Kidney (tissue), 14 donors: ENCODE results near the gene TBPL1. TPM values are rescaled to one million over a fixed set of nuclear protein-coding genes. Genes with fewer than 3 reads are reported as not detected.

Source experiments
- DNase-seq, 5 donors: peaks; one replicate each; pipeline ENCODE4 v3.0.0-alpha.2; 2013 to 2020
- FAIRE-seq: peaks from 2 replicates; lab custom pipeline; 2012; peaks lifted over from hg19 to GRCh38; lab: Jason Lieb, UNC
- H3K27ac ChIP-seq, 2 donors: one replicate each; pipeline ENCODE4 v1.7.0; 2013; ENCODE audit warnings: low read depth in 2 of 2, low read length in 2 of 2, inconsistent platforms in 1 of 2
- H3K27me3 ChIP-seq: one replicate; pipeline ENCODE4 v1.7.1; 2013; ENCODE audit warnings: low read length, inconsistent platforms; ENCODE audit not compliant: control insufficient read depth, insufficient read depth
- H3K36me3 ChIP-seq, 3 donors: one replicate each; pipeline versions ENCODE4 v1.7.0 to v1.7.1; 2013; ENCODE audit warnings: low read length in 3 of 3, control low read depth in 1 of 3, inconsistent platforms in 1 of 3; ENCODE audit not compliant: insufficient read depth in 3 of 3, control insufficient read depth in 2 of 3
- H3K4me1 ChIP-seq, 3 donors: one replicate each; pipeline versions ENCODE4 v1.7.0 to v1.7.1; 2013; ENCODE audit warnings: low read length in 3 of 3, inconsistent platforms in 1 of 3, low read depth in 1 of 3; ENCODE audit not compliant: control insufficient read depth in 2 of 3, insufficient read depth in 2 of 3
- H3K4me3 ChIP-seq, 3 donors: one replicate each; pipeline versions ENCODE4 v1.7.0 to v1.8.1; 2013; ENCODE audit warnings: low read length in 3 of 3, control low read depth in 1 of 3, inconsistent platforms in 1 of 3
- H3K9ac ChIP-seq, 3 donors: one replicate each; pipeline versions ENCODE4 v1.7.0 to v1.7.1; 2013; ENCODE audit warnings: low read length in 3 of 3, control low read depth in 1 of 3, inconsistent platforms in 1 of 3
- H3K9me3 ChIP-seq, 3 donors: one replicate each; pipeline versions ENCODE4 v1.7.0 to v1.7.1; 2013; ENCODE audit warnings: low read length in 3 of 3, control low read depth in 1 of 3, inconsistent platforms in 1 of 3; ENCODE audit not compliant: control insufficient read depth in 2 of 3, insufficient read depth in 1 of 3
- CTCF ChIP-seq: IDR thresholded peaks from 3 replicates; pipeline ENCODE4 v1.5.1; 2012; ENCODE audit warnings: mild to moderate bottlenecking, moderate library complexity, borderline replicate concordance; ENCODE audit not compliant: insufficient read depth; ENCODE audit errors: extremely low read depth
- intact Hi-C: fragments of 100-400 bp; cut with DNase I; formaldehyde crosslinking; loops from one replicate; pipeline ENCODE4 v1.11.1; 2022
- polyA plus RNA-seq: library from polyadenylated mRNA; stranded (reverse); fragments of 350-450 nt; fragmentation: Illumina TruSeq; extraction: RNeasy Lipid Tissue Mini Kit (QIAGEN cat#74804); gene quantifications from one replicate; pipeline ENCODE4 v1.2.3, GENCODE V29; 2014; ENCODE audit warnings: low read depth, low replicate concordance; ENCODE audit not compliant: insufficient read depth
- total RNA-seq: library from RNA; stranded (reverse); fragmentation: NEBNext Ultra II Directional; extraction: Animal tissue kit (Norgen Biotek cat#: 25700); gene quantifications from one replicate; pipeline ENCODE4 v1.2.1, GENCODE V29; 2021
- donor health status: control.
- donor health status: control.
- donor health status: control.
- donor health status: control.
- donor health status: control.
- donor health status: DM: yes; HTN: yes; CAD: no.
- donor health status: Normal renal cell carcinoma (clear cell type).

Gene TBPL1
- total and polyA plus RNA-seq, 2 donors from 2014 or later = 17.3 to 20.7 TPM

GRCh38 chr6:134020071-134020470 lies 67.0 kb downstream of the TBPL1 start:
- no peak for TF ChIP-seq CTCF
- DNase-seq = no peak
- no peak for FAIRE-seq
- Histone ChIP-seq H3K4me3 (no peak overlapping the region), H3K27ac (no peak overlapping the region), H3K4me1 (no peaks in the 10 kb centered on the region), H3K9ac (no peak overlapping the region), H3K36me3 (no peaks in the 10 kb centered on the region), H3K9me3 (no peaks in the 10 kb centered on the region), H3K27me3 (no peaks in the 10 kb centered on the region)
- intact Hi-C loops = no loop called here

- no peak for FAIRE-seq
- H3K4me3 ChIP-seq = no peak overlapping the region
- H3K4me1 ChIP-seq = no peaks in the 10 kb centered on the region
- no peaks in the 10 kb centered on the region for H3K9me3 ChIP-seq
- intact Hi-C loops = no loop called here
- DNase-seq = no peak
- no peaks in the 10 kb centered on the region for H3K36me3 ChIP-seq
- TF ChIP-seq CTCF = no peak
- no peaks in the 10 kb centered on the region for H3K27me3 ChIP-seq
- H3K9ac ChIP-seq = no peak overlapping the region
- no peak overlapping the region for H3K27ac ChIP-seq
These were observed 67.5 kb downstream of the TBPL1 start for GRCh38 chr6:134020543-134020942.

- DNase-seq (no peak), FAIRE-seq (no peak)
- Histone ChIP-seq H3K9ac (no peak overlapping the region), H3K27me3 (no peaks in the 10 kb centered on the region), H3K4me1 (no peaks in the 10 kb centered on the region), H3K4me3 (no peak overlapping the region), H3K9me3 (no peaks in the 10 kb centered on the region), H3K36me3 (no peaks in the 10 kb centered on the region), H3K27ac (no peak overlapping the region)
- TF ChIP-seq CTCF = no peak
- intact Hi-C loops = no loop called here
These were observed 67.9 kb downstream of the TBPL1 start for GRCh38 chr6:134020968-134021367.

- no peak overlapping the region for H3K9ac ChIP-seq
- FAIRE-seq (no peak), DNase-seq (no peak)
- no peaks in the 10 kb centered on the region for H3K36me3 ChIP-seq
- H3K27ac ChIP-seq = no peak overlapping the region
- H3K27me3 ChIP-seq = no peaks in the 10 kb centered on the region
- intact Hi-C loops = no loop called here
- H3K4me3 ChIP-seq = no peak overlapping the region
- TF ChIP-seq CTCF = no peak
- no peaks in the 10 kb centered on the region for H3K9me3 ChIP-seq
- H3K4me1 ChIP-seq = no peaks in the 10 kb centered on the region
These were observed 68.5 kb downstream of the TBPL1 start for GRCh38 chr6:134021396-134022122.
